ENCODE results near the gene PHF1.

PHF1 gene

GRCh38 chr6:33446356-33446755, 35.5 kb downstream of the PHF1 start:
- no peak overlapping the region for H3K4me3 ChIP-seq (replicated peaks; ENCODE audit: insufficient read depth, low read length)
- no peak for TF ChIP-seq GABPA (IDR thresholded peaks at IDR 0.05; ENCODE audit: low read depth)
- no peak for TF ChIP-seq REST (IDR thresholded peaks at IDR 0.05; ENCODE audit: insufficient replicate concordance, low read depth)
- no peak for TF ChIP-seq CTCF (IDR thresholded peaks at IDR 0.05; ENCODE audit: insufficient read depth, low read length)
- no peak for TF ChIP-seq SPI1 (IDR thresholded peaks at IDR 0.05; ENCODE audit: borderline replicate concordance, low read depth)
- TF ChIP-seq POLR2AphosphoS5 (IDR thresholded peaks at IDR 0.05; ENCODE audit: low read depth) = no peak
- DNase-seq (ENCODE audit: low read depth in 1 of 2, low spot score in 1 of 2) = no peak
- no peaks in the 10 kb centered on the region for H3K27me3 ChIP-seq (ENCODE audit: insufficient read depth, poor library complexity, severe bottlenecking)
- H3K27ac ChIP-seq (replicated peaks) = peak overlapping the region; percentile 37

- H3K27me3 ChIP-seq (ENCODE audit: insufficient read depth, poor library complexity, severe bottlenecking) = no peaks in the 10 kb centered on the region
- peak; percentile 54 to 66 for DNase-seq (ENCODE audit: low read depth in 1 of 2, low spot score in 1 of 2)
- H3K4me3 ChIP-seq (replicated peaks; ENCODE audit: insufficient read depth, low read length) = no peak overlapping the region
- no peak for TF ChIP-seq REST (IDR thresholded peaks at IDR 0.05; ENCODE audit: insufficient replicate concordance, low read depth)
- no peak for TF ChIP-seq GABPA (IDR thresholded peaks at IDR 0.05; ENCODE audit: low read depth)
- TF ChIP-seq SPI1 (IDR thresholded peaks at IDR 0.05; ENCODE audit: borderline replicate concordance, low read depth) = peak; percentile 75
- TF ChIP-seq CTCF (IDR thresholded peaks at IDR 0.05; ENCODE audit: insufficient read depth, low read length) = no peak
- no peak for TF ChIP-seq POLR2AphosphoS5 (IDR thresholded peaks at IDR 0.05; ENCODE audit: low read depth)
- H3K27ac ChIP-seq (replicated peaks) = peak overlapping the region; percentile 24
Measured at GRCh38 chr6:33450434-33450833, 39.6 kb downstream of the PHF1 start.

- DNase-seq (ENCODE audit: low read depth in 1 of 2, low spot score in 1 of 2) = no peak
- no peaks in the 10 kb centered on the region for H3K27me3 ChIP-seq (ENCODE audit: insufficient read depth, poor library complexity, severe bottlenecking)
Measured at GRCh38 chr6:33451606-33452005, 40.8 kb downstream of the PHF1 start.

More at GRCh38 chr6:33451606-33452005, 40.8 kb downstream of the PHF1 start:
- TF ChIP-seq REST (IDR thresholded peaks at IDR 0.05; ENCODE audit: insufficient replicate concordance, low read depth) = no peak
- no peak for TF ChIP-seq GABPA (IDR thresholded peaks at IDR 0.05; ENCODE audit: low read depth)
- TF ChIP-seq SPI1 (IDR thresholded peaks at IDR 0.05; ENCODE audit: borderline replicate concordance, low read depth) = no peak
- TF ChIP-seq POLR2AphosphoS5 (IDR thresholded peaks at IDR 0.05; ENCODE audit: low read depth) = no peak
- TF ChIP-seq CTCF (IDR thresholded peaks at IDR 0.05; ENCODE audit: insufficient read depth, low read length) = no peak
- Histone ChIP-seq H3K4me3 (replicated peaks; ENCODE audit: insufficient read depth, low read length) (no peak overlapping the region), H3K27ac (replicated peaks) (no peak overlapping the region)
